SK-N-SH treated with all-trans-retinoic acid at 6 μM for 48 hours (cell line): ENCODE results near the gene SEC22A.

Experiments used
- ARNTL ChIP-seq: fragments of 450-650 bp; formaldehyde crosslinking; IDR thresholded peaks from 2 replicates; pipeline ENCODE4 v1.5.0; 2020; ENCODE audit warnings: low read depth, mild to moderate bottlenecking, moderate library complexity, borderline replicate concordance
- BACH2 ChIP-seq: fragments of 250-450 bp; sonication (Bioruptor Pico); IDR thresholded peaks from 2 replicates; pipeline ENCODE4 v1.9.0; 2021; ENCODE audit warnings: mild to moderate bottlenecking, borderline replicate concordance
- CSDC2 ChIP-seq: fragments of 250-450 bp; sonication (Bioruptor Pico); IDR thresholded peaks from 2 replicates; pipeline ENCODE4 v1.5.0; 2020; ENCODE audit warnings: mild to moderate bottlenecking, moderate library complexity
- GLIS3 ChIP-seq: fragments of 250-450 bp; sonication (Bioruptor Pico); IDR thresholded peaks from 2 replicates; pipeline ENCODE4 v1.5.0; 2020; ENCODE audit warnings: mild to moderate bottlenecking, moderate library complexity
- ISL1 ChIP-seq: fragments of 250-450 bp; sonication (Bioruptor Pico); IDR thresholded peaks from 2 replicates; pipeline ENCODE4 v2.1.2; 2022; ENCODE audit warnings: mild to moderate bottlenecking, moderate library complexity
- TCF4 ChIP-seq: fragments of 250-450 bp; sonication (Bioruptor Pico); IDR thresholded peaks from 2 replicates; pipeline ENCODE4 v1.8.0; 2021; ENCODE audit warnings: mild to moderate bottlenecking, moderate library complexity, borderline replicate concordance
- TOX ChIP-seq: fragments of 250-450 bp; sonication (Bioruptor Pico); IDR thresholded peaks from 2 replicates; pipeline ENCODE4 v1.8.0; 2021; ENCODE audit warnings: mild to moderate bottlenecking, moderate library complexity, borderline replicate concordance
- TSHZ2 ChIP-seq: fragments of 250-450 bp; sonication (Bioruptor Pico); IDR thresholded peaks from 2 replicates; pipeline ENCODE4 v1.5.0; 2020; ENCODE audit warnings: mild to moderate bottlenecking, moderate library complexity
- ZC3H10 ChIP-seq: fragments of 250-450 bp; sonication (Bioruptor Pico); IDR thresholded peaks from 2 replicates; pipeline ENCODE4 v1.5.1; 2021; ENCODE audit warnings: mild to moderate bottlenecking, moderate library complexity
- ZFP3 ChIP-seq: fragments of 250-450 bp; sonication (Bioruptor Pico); IDR thresholded peaks from 2 replicates; pipeline ENCODE4 v1.5.0; 2020; ENCODE audit warnings: mild to moderate bottlenecking, moderate library complexity
- ZFP30 ChIP-seq: fragments of 450-650 bp; formaldehyde crosslinking; IDR thresholded peaks from 2 replicates; pipeline ENCODE4 v1.5.0; 2022; ENCODE audit warnings: mild to moderate bottlenecking, moderate library complexity
- ZNF70 ChIP-seq: fragments of 450-650 bp; formaldehyde crosslinking; IDR thresholded peaks from 2 replicates; pipeline ENCODE4 v1.5.0; 2020; ENCODE audit warnings: mild to moderate bottlenecking, moderate library complexity

- TF ChIP-seq BACH2 (CRISPR knock-in tag) (no peak), ISL1 (peak; percentile 34; the same call in 1 of the 2 replicates), ZC3H10 (CRISPR knock-in tag) (no peak), TCF4 (CRISPR knock-in tag) (peak; percentile 37; the same call in 1 of the 2 replicates), ZFP3 (CRISPR knock-in tag) (no peak), ZFP30 (CRISPR knock-in tag) (no peak), TOX (CRISPR knock-in tag) (no peak), ARNTL (CRISPR knock-in tag) (no peak), ZNF70 (no peak), TSHZ2 (CRISPR knock-in tag) (no peak), CSDC2 (CRISPR knock-in tag) (no peak), GLIS3 (CRISPR knock-in tag) (no peak)
These were observed 110.9 kb downstream of the SEC22A start for GRCh38 chr3:123312331-123313265.
